NCI-H1694 (cell line): Measurements from ENCODE around the gene CDK5R2.
"Not testable (repeated sequence)": the region's sequence is repeated elsewhere in the genome, so short reads cannot be mapped to it uniquely, and the experiment has no call there.

Experiments
- DNase-seq: peaks from one replicate; lab custom pipeline; 2025; lab: John Stamatoyannopoulos, UW

CDK5R2 gene

GRCh38 chr2:218959141-218959731, at the start of gene CDK5R2:
CDK5R2 (plus strand) TSS chr2:218959666; CDS start chr2:218959821, 155 bp downstream.
- DNase-seq: peak; percentile 95

- DNase-seq: no peak
Observed at GRCh38 chr2:218910741-218911140, 48.7 kb upstream of the CDK5R2 start.

- no peak for DNase-seq
Observed at GRCh38 chr2:218920504-218920903, 39.0 kb upstream of the CDK5R2 start.

- no peak for DNase-seq
Observed at GRCh38 chr2:218924757-218925156, 34.7 kb upstream of the CDK5R2 start.

GRCh38 chr2:218925434-218925833, 34.0 kb upstream of the CDK5R2 start:
- DNase-seq: no peak

GRCh38 chr2:218927422-218927821, 32.0 kb upstream of the CDK5R2 start:
- no peak for DNase-seq

GRCh38 chr2:218927876-218928275, 31.6 kb upstream of the CDK5R2 start:
- no peak for DNase-seq

- DNase-seq: not testable (repeated sequence)
Observed at GRCh38 chr2:218930488-218930887, 29.0 kb upstream of the CDK5R2 start.

- DNase-seq: not testable (repeated sequence)
Observed at GRCh38 chr2:218931751-218932150, 27.7 kb upstream of the CDK5R2 start.

GRCh38 chr2:218944759-218945404, 14.6 kb upstream of the CDK5R2 start:
- no peak for DNase-seq

- no peak for DNase-seq
Observed at GRCh38 chr2:218946621-218947020, 12.8 kb upstream of the CDK5R2 start.

GRCh38 chr2:218952160-218952559, 7.3 kb upstream of the CDK5R2 start:
- DNase-seq: no peak

- no peak for DNase-seq
Observed at GRCh38 chr2:218953366-218953954, 6.0 kb upstream of the CDK5R2 start.

GRCh38 chr2:218954541-218955300, 4.7 kb upstream of the CDK5R2 start:
- no peak for DNase-seq

- no peak for DNase-seq
Observed at GRCh38 chr2:218956039-218956438, 3.4 kb upstream of the CDK5R2 start.

- DNase-seq: no peak
Observed at GRCh38 chr2:218957671-218958070, 1.8 kb upstream of the CDK5R2 start.

- no peak for DNase-seq
Observed at GRCh38 chr2:218958276-218958675, 1.2 kb upstream of the CDK5R2 start.

GRCh38 chr2:218959761-218960308, 369 bp downstream of the CDK5R2 start:
- DNase-seq: no peak

GRCh38 chr2:218960309-218961165, 1.1 kb downstream of the CDK5R2 start:
- DNase-seq: no peak

GRCh38 chr2:218961229-218961628, 1.8 kb downstream of the CDK5R2 start:
- DNase-seq: no peak
